Breast epithelium (tissue), 4 donors: ENCODE data around the gene GPR87. TPM values are rescaled to one million over a fixed set of nuclear protein-coding genes. Genes with fewer than 3 reads are reported as not detected.

Experiments
- DNase-seq, 2 donors: peaks; one replicate each; pipeline ENCODE4 v3.0.0-alpha.2; 2019; ENCODE audit warnings: low spot score in 2 of 2
- H3K27ac ChIP-seq, 2 donors: fragments of 200-600 bp; sonication (generic) in 1 of 2; one replicate each; pipeline ENCODE4 v1.5.1; 2016 to 2019; ENCODE audit warnings: mild to moderate bottlenecking in 1 of 2
- H3K27me3 ChIP-seq, 2 donors: fragments of 200-600 bp; sonication (generic) in 1 of 2; one replicate each; pipeline versions ENCODE4 v1.5.1 to v1.6.0; 2017 to 2019; ENCODE audit warnings: control low read depth in 1 of 2, mild to moderate bottlenecking in 1 of 2
- H3K36me3 ChIP-seq: fragments of 200-600 bp; one replicate; pipeline ENCODE4 v1.5.1; 2019
- H3K4me1 ChIP-seq, 2 donors: fragments of 200-600 bp; sonication (generic); one replicate each; pipeline ENCODE4 v1.5.1; 2016 to 2019; ENCODE audit warnings: control low read depth in 1 of 2
- H3K4me3 ChIP-seq, 3 donors: fragments of 200-600 bp; sonication (generic); 1 replicate in 2 of 3; 2 replicates in 1 of 3; pipeline ENCODE4 v1.5.1; 2016 to 2019; ENCODE audit warnings: mild to moderate bottlenecking in 3 of 3, moderate library complexity in 2 of 3
- H3K9me3 ChIP-seq, 2 donors: fragments of 200-600 bp; sonication (generic) in 1 of 2; one replicate each; pipeline ENCODE4 v1.5.1; 2016 to 2019; ENCODE audit warnings: control low read depth in 1 of 2
- CTCF ChIP-seq, 3 donors: fragments of 450-650 bp; IDR thresholded peaks; one replicate each; pipeline ENCODE4 v1.5.1; 2016 to 2017; ENCODE audit warnings: antibody characterized with exemption in 3 of 3, mild to moderate bottlenecking in 3 of 3, moderate library complexity in 3 of 3
- POLR2A ChIP-seq: fragments of 450-650 bp; IDR thresholded peaks from one replicate; pipeline ENCODE4 v1.6.1; 2016; ENCODE audit warnings: antibody characterized with exemption, mild to moderate bottlenecking, moderate library complexity
- POLR2AphosphoS5 ChIP-seq, 3 donors: sonication (generic); formaldehyde crosslinking; IDR thresholded peaks; one replicate each; pipeline ENCODE4 v1.6.1; 2017; ENCODE audit warnings: antibody characterized with exemption in 3 of 3
- intact Hi-C: fragments of 100-400 bp; cut with DNase I; formaldehyde crosslinking; loops from one replicate; pipeline ENCODE4 v1.15.1; 2023; ENCODE audit warnings: low total_unique reads
- total RNA-seq, 3 donors: library from RNA; depleted of rRNA; stranded (reverse); fragments of >200 nt; gene quantifications; one replicate each; pipeline ENCODE4 v1.1.0, GENCODE V29; 2016

GPR87 gene
- total RNA-seq, 3 donors from 2014 or later, result 2.6 to 3.4 TPM; not detected in 1

GRCh38 chr3:151290673-151291072, 25.9 kb downstream of the GPR87 start:
- no peaks in the 10 kb centered on the region for H3K9me3 ChIP-seq
- no peak overlapping the region for H3K27ac ChIP-seq
- no peak overlapping the region for H3K4me3 ChIP-seq
- DNase-seq, result no peak
- H3K36me3 ChIP-seq, result no peaks in the 10 kb centered on the region
- TF ChIP-seq CTCF (IDR thresholded peaks at IDR 0.05) (peak in 2 of 3 donors; percentile 48 to 54), POLR2AphosphoS5 (IDR thresholded peaks at IDR 0.05) (no peak), POLR2A (no peak)
- no peaks in the 10 kb centered on the region for H3K27me3 ChIP-seq
- H3K4me1 ChIP-seq, result no peaks in the 10 kb centered on the region
- intact Hi-C loops, result no loop called here

GRCh38 chr3:151289445-151289844, 27.2 kb downstream of the GPR87 start:
- TF ChIP-seq CTCF (IDR thresholded peaks at IDR 0.05) (no peak), POLR2AphosphoS5 (IDR thresholded peaks at IDR 0.05) (no peak), POLR2A (no peak)
- H3K27ac ChIP-seq, result no peak overlapping the region
- no peaks in the 10 kb centered on the region for H3K4me1 ChIP-seq
- no peaks in the 10 kb centered on the region for H3K27me3 ChIP-seq
- no peak for DNase-seq
- no peaks in the 10 kb centered on the region for H3K9me3 ChIP-seq
- H3K36me3 ChIP-seq, result no peaks in the 10 kb centered on the region
- intact Hi-C loops, result no loop called here
- no peak overlapping the region for H3K4me3 ChIP-seq

- H3K9me3 ChIP-seq, result no peaks in the 10 kb centered on the region
- H3K4me3 ChIP-seq, result no peak overlapping the region
- no peak for TF ChIP-seq POLR2AphosphoS5 (IDR thresholded peaks at IDR 0.05)
- no peak for TF ChIP-seq POLR2A
- no peak for TF ChIP-seq CTCF (IDR thresholded peaks at IDR 0.05)
- intact Hi-C loops, result no loop called here
- H3K36me3 ChIP-seq, result no peaks in the 10 kb centered on the region
- H3K4me1 ChIP-seq, result no peaks in the 10 kb centered on the region
- no peak for DNase-seq
- no peak overlapping the region for H3K27ac ChIP-seq
- H3K27me3 ChIP-seq, result no peaks in the 10 kb centered on the region
Measured at GRCh38 chr3:151285940-151286339, 30.7 kb downstream of the GPR87 start.

- H3K27ac ChIP-seq, result peak overlapping the region in 1 of 2 donors; percentile 1
- no peaks in the 10 kb centered on the region for H3K9me3 ChIP-seq
- intact Hi-C loops, result no loop called here
- DNase-seq, result no peak
- H3K36me3 ChIP-seq, result no peaks in the 10 kb centered on the region
- no peaks in the 10 kb centered on the region for H3K4me1 ChIP-seq
- H3K27me3 ChIP-seq, result no peaks in the 10 kb centered on the region
- no peak overlapping the region for H3K4me3 ChIP-seq
- TF ChIP-seq POLR2AphosphoS5 (IDR thresholded peaks at IDR 0.05) (no peak), POLR2A (no peak)
Measured at GRCh38 chr3:151283907-151284461, 32.6 kb downstream of the GPR87 start.

GRCh38 chr3:151283387-151283786, 33.2 kb downstream of the GPR87 start:
- no peak overlapping the region for H3K4me3 ChIP-seq
- H3K36me3 ChIP-seq, result no peaks in the 10 kb centered on the region
- H3K27ac ChIP-seq, result no peak overlapping the region
- no peaks in the 10 kb centered on the region for H3K27me3 ChIP-seq
- TF ChIP-seq POLR2AphosphoS5 (IDR thresholded peaks at IDR 0.05), result no peak
- no peak for TF ChIP-seq POLR2A
- TF ChIP-seq CTCF (IDR thresholded peaks at IDR 0.05), result no peak
- DNase-seq, result no peak
- H3K9me3 ChIP-seq, result no peaks in the 10 kb centered on the region
- no peaks in the 10 kb centered on the region for H3K4me1 ChIP-seq
- intact Hi-C loops, result no loop called here

GRCh38 chr3:151282921-151283320, 33.7 kb downstream of the GPR87 start:
- Histone ChIP-seq H3K27ac (no peak overlapping the region), H3K9me3 (no peaks in the 10 kb centered on the region), H3K36me3 (no peaks in the 10 kb centered on the region), H3K27me3 (no peaks in the 10 kb centered on the region), H3K4me3 (no peak overlapping the region), H3K4me1 (no peaks in the 10 kb centered on the region)
- no peak for DNase-seq
- TF ChIP-seq POLR2AphosphoS5 (IDR thresholded peaks at IDR 0.05) (no peak), POLR2A (no peak), CTCF (IDR thresholded peaks at IDR 0.05) (peak; percentile 27 to 79 (median 70))
- intact Hi-C loops, result no loop called here
